Lower leg skin (tissue), 4 donors: Measurements from ENCODE around the gene DCAKD. TPM values are rescaled to one million over a fixed set of nuclear protein-coding genes. Genes with fewer than 3 reads are reported as not detected.

Source experiments
- DNase-seq, 2 donors: peaks; one replicate each; pipeline ENCODE4 v3.0.0-alpha.2; 2019; ENCODE audit warnings: low spot score in 2 of 2
- H3K4me3 ChIP-seq: fragments of 200-600 bp; sonication (generic); 2 replicates; pipeline ENCODE4 v1.5.1; 2017; ENCODE audit warnings: mild to moderate bottlenecking, low read depth; ENCODE audit not compliant: poor library complexity, severe bottlenecking
- CTCF ChIP-seq, 3 donors: fragments of 450-650 bp; IDR thresholded peaks; one replicate each; pipeline ENCODE4 v1.5.1; 2016; ENCODE audit warnings: antibody characterized with exemption in 3 of 3, mild to moderate bottlenecking in 3 of 3, moderate library complexity in 2 of 3
- POLR2A ChIP-seq, 2 donors: fragments of 450-650 bp; IDR thresholded peaks; one replicate each; pipeline ENCODE4 v1.6.1; 2016 to 2017; ENCODE audit warnings: antibody characterized with exemption in 2 of 2, mild to moderate bottlenecking in 1 of 2, moderate library complexity in 1 of 2
- WGBS, 2 donors: methylation state at CpG; one replicate each; pipeline ENCODE4 v1.1.5; 2018; 5-methylcytosine and 5-hydroxymethylcytosine counted together
- intact Hi-C: fragments of 100-400 bp; cut with DNase I; formaldehyde crosslinking; loops from one replicate; pipeline ENCODE4 v1.15.0; 2023; ENCODE audit warnings: low total_unique reads
- total RNA-seq, 4 donors: library from RNA; depleted of rRNA; stranded (reverse); fragments of >200 nt; gene quantifications; one replicate each; pipeline ENCODE4 v1.1.0, GENCODE V29; 2016

Gene DCAKD
- total RNA-seq, 4 donors from 2014 or later, result 47.9 to 70.2 (median 61.0) TPM

GRCh38 chr17:45077643-45078042 is 26.2 kb upstream of the DCAKD start:
- TF ChIP-seq POLR2A (IDR thresholded peaks at IDR 0.05), result no peak
- TF ChIP-seq CTCF (IDR thresholded peaks at IDR 0.05), result no peak
- 77 to 86% methylated on average over 3 of the region's 3 CpGs for WGBS, 2 donors
- DNase-seq, result no peak
- intact Hi-C loops, result no loop called here
- no peak overlapping the region for H3K4me3 ChIP-seq

- H3K4me3 ChIP-seq, result no peak overlapping the region
- DNase-seq, result peak in 1 of 2 donors; percentile 30
- intact Hi-C loops, result no loop called here
- no peak for TF ChIP-seq POLR2A (IDR thresholded peaks at IDR 0.05)
- no peak for TF ChIP-seq CTCF (IDR thresholded peaks at IDR 0.05)
- WGBS, 2 donors, result 66 to 72% methylated on average over 5 of the region's 5 CpGs
Measured at GRCh38 chr17:45073414-45074070, 22.1 kb upstream of the DCAKD start.

- intact Hi-C loops, result no loop called here
- TF ChIP-seq CTCF (IDR thresholded peaks at IDR 0.05) (no peak), POLR2A (IDR thresholded peaks at IDR 0.05) (no peak)
- no peak for DNase-seq
- no peak overlapping the region for H3K4me3 ChIP-seq
- WGBS, 2 donors, result 87 to 88% methylated on average over 2 of the region's 2 CpGs
Measured at GRCh38 chr17:45070809-45071208, 19.4 kb upstream of the DCAKD start.

GRCh38 chr17:45070001-45070400 is 18.6 kb upstream of the DCAKD start:
- TF ChIP-seq CTCF (IDR thresholded peaks at IDR 0.05) (no peak), POLR2A (IDR thresholded peaks at IDR 0.05) (no peak)
- WGBS, 2 donors, result 93 to 95% methylated on average over 8 of the region's 8 CpGs
- intact Hi-C loops, result no loop called here
- no peak overlapping the region for H3K4me3 ChIP-seq
- no peak for DNase-seq

- no peak overlapping the region for H3K4me3 ChIP-seq
- no peak for TF ChIP-seq POLR2A (IDR thresholded peaks at IDR 0.05)
- TF ChIP-seq CTCF (IDR thresholded peaks at IDR 0.05), result no peak
- WGBS, 2 donors, result 61 to 85% methylated on average over 2 of the region's 2 CpGs
- no peak for DNase-seq
- intact Hi-C loops, result no loop called here
Measured at GRCh38 chr17:45067637-45068036, 16.2 kb upstream of the DCAKD start.

GRCh38 chr17:45063198-45063597 is 11.8 kb upstream of the DCAKD start:
- TF ChIP-seq POLR2A (IDR thresholded peaks at IDR 0.05) (no peak), CTCF (IDR thresholded peaks at IDR 0.05) (no peak)
- 37 to 82% methylated on average over 1 of the region's 1 CpG for WGBS, 2 donors
- no peak overlapping the region for H3K4me3 ChIP-seq
- DNase-seq, result no peak
- intact Hi-C loops, result no loop called here
